ENCODE measurements around the gene EYS. TPM values are rescaled to one million over a fixed set of nuclear protein-coding genes. Genes with fewer than 3 reads are reported as not detected.
A peak's percentile ranks its signal among the peaks of the same experiment; 100 is the strongest.
"Not testable (repeated sequence)": the region's sequence is repeated elsewhere in the genome, so short reads cannot be mapped to it uniquely, and the experiment has no call there.

The EYS gene
- polyA plus RNA-seq, 1 experiment, result not detected

GRCh38 chr6:63899550-63899949 lies 1807.5 kb downstream of the EYS start:
- CTCF ChIA-PET, result no interaction called here
- no peaks in the 10 kb centered on the region for H3K9me3 ChIP-seq (ENCODE audit: control insufficient read depth, insufficient read depth, low read length)
- POLR2A ChIA-PET, result no interaction called here
- DNase-seq (ENCODE audit: low read depth, low spot score), result no peak
- TF ChIP-seq CTCF (IDR thresholded peaks at IDR 0.05; ENCODE audit: low read depth, low read length), result no peak
- no peaks in the 10 kb centered on the region for H3K27me3 ChIP-seq (ENCODE audit: control insufficient read depth, insufficient read depth, low read length)
- H3K27ac ChIP-seq (ENCODE audit: low read depth, low read length), result no peak overlapping the region
- H3K4me3 ChIP-seq (ENCODE audit: low read depth, low read length), result no peak overlapping the region

GRCh38 chr6:63897952-63898351 lies 1809.1 kb downstream of the EYS start:
- Histone ChIP-seq H3K9me3 (ENCODE audit: control insufficient read depth, insufficient read depth, low read length) (no peaks in the 10 kb centered on the region), H3K4me3 (ENCODE audit: low read depth, low read length) (no peak overlapping the region), H3K27me3 (ENCODE audit: control insufficient read depth, insufficient read depth, low read length) (no peaks in the 10 kb centered on the region), H3K27ac (ENCODE audit: low read depth, low read length) (peak overlapping the region; percentile 54)
- ChIA-PET CTCF (interaction anchor here (1.0 kb wide), 1 partner anchor 26 kb away, joined by 3 read pairs; no protein-coding TSS in a partner anchor), POLR2A (interaction anchor here (0.6 to 1.0 kb wide), 2 partner anchors 39 to 262 kb away, joined by 3 to 4 read pairs; partner anchors contain the start of gene PHF3)
- DNase-seq (ENCODE audit: low read depth, low spot score), result no peak
- no peak for TF ChIP-seq CTCF (IDR thresholded peaks at IDR 0.05; ENCODE audit: low read depth, low read length)

- Histone ChIP-seq H3K27ac (ENCODE audit: low read depth, low read length) (no peak overlapping the region), H3K9me3 (ENCODE audit: control insufficient read depth, insufficient read depth, low read length) (no peaks in the 10 kb centered on the region), H3K4me3 (ENCODE audit: low read depth, low read length) (no peak overlapping the region), H3K27me3 (ENCODE audit: control insufficient read depth, insufficient read depth, low read length) (no peaks in the 10 kb centered on the region)
- peak; percentile 48 for DNase-seq (ENCODE audit: low read depth, low spot score)
- no peak for TF ChIP-seq CTCF (IDR thresholded peaks at IDR 0.05; ENCODE audit: low read depth, low read length)
- ChIA-PET POLR2A (interaction anchor here (1.0 kb wide), 1 partner anchor 261 kb away, joined by 3 read pairs; the partner anchor contains the start of gene PHF3), CTCF (no interaction called here)
These were observed 1809.6 kb downstream of the EYS start for GRCh38 chr6:63897459-63897858.

- no peak overlapping the region for H3K4me3 ChIP-seq (ENCODE audit: low read depth, low read length)
- ChIA-PET CTCF (no interaction called here), POLR2A (no interaction called here)
- no peak overlapping the region for H3K27ac ChIP-seq (ENCODE audit: low read depth, low read length)
- peaks cover 6% of the 10 kb centered on the region; the same call in 1 of the 2 replicates for H3K9me3 ChIP-seq (ENCODE audit: control insufficient read depth, insufficient read depth, low read length)
- TF ChIP-seq CTCF (IDR thresholded peaks at IDR 0.05; ENCODE audit: low read depth, low read length), result no peak
- no peaks in the 10 kb centered on the region for H3K27me3 ChIP-seq (ENCODE audit: control insufficient read depth, insufficient read depth, low read length)
- DNase-seq (ENCODE audit: low read depth, low spot score), result no peak
These were observed 1818.6 kb downstream of the EYS start for GRCh38 chr6:63888416-63888815.

- POLR2A ChIA-PET; H3K9me3 ChIP-seq (ENCODE audit: control insufficient read depth, insufficient read depth, low read length); H3K27ac ChIP-seq (ENCODE audit: low read depth, low read length); CTCF ChIA-PET; H3K27me3 ChIP-seq (ENCODE audit: control insufficient read depth, insufficient read depth, low read length); H3K4me3 ChIP-seq (ENCODE audit: low read depth, low read length); DNase-seq (ENCODE audit: low read depth, low spot score): not testable (repeated sequence)
These were observed 1819.2 kb downstream of the EYS start for GRCh38 chr6:63887804-63888203.

Measured in AG04450 (cell line).